ENCODE measurements around the gene CCDC28A. TPM values are rescaled to one million over a fixed set of nuclear protein-coding genes. Genes with fewer than 3 reads are reported as not detected.

Gene CCDC28A
- total and polyA plus RNA-seq, 2 of the 4 experiments (the other 2 are of a cell fraction): 6.8 to 8.0 TPM

- H2AK9ac ChIP-seq (replicated peaks; ENCODE audit: low read depth, low read length, poor library complexity): no peak overlapping the region
- H2BK120ac ChIP-seq (ENCODE audit: low read depth, low read length): no peak overlapping the region
- in situ Hi-C loops (cut with MboI; ENCODE audit: low sequenced_read_pairs) (no loop called here), intact Hi-C loops (cut with micrococcal nuclease) (no loop called here), dilution Hi-C loops (cut with HindIII; ENCODE audit: low sequenced_read_pairs, unreplicated experiment) (no loop called here)
- peak overlapping the region; percentile 12; the same call in 1 of the 2 replicates for H2AK5ac ChIP-seq (ENCODE audit: low read depth, low read length)
- no peak overlapping the region for H3K9ac ChIP-seq (ENCODE audit: low read depth, low read length)
- H4K5ac ChIP-seq (ENCODE audit: low read depth, low read length): no peak overlapping the region
- no peak overlapping the region for H3K14ac ChIP-seq (replicated peaks; ENCODE audit: low read depth, low read length)
- no peaks in the 10 kb centered on the region for H3K27me3 ChIP-seq (ENCODE audit: control insufficient read depth, insufficient read depth, low read length)
- WGBS, 2 experiments (ENCODE audit: extremely low coverage in 2 of 2, insufficient read length in 1 of 2): no CpG with 5 or more reads among the region's 3 CpGs
- no peak overlapping the region for H3K23ac ChIP-seq (ENCODE audit: low read depth, low read length)
- no peak overlapping the region for H3K27ac ChIP-seq (ENCODE audit: insufficient read depth, low read length)
- H2BK20ac ChIP-seq (ENCODE audit: low read depth, low read length): no peak overlapping the region
- ATAC-seq (ENCODE audit: low read depth): no peak
- ChIA-PET CTCF (no interaction called here), POLR2A (ENCODE audit: unreplicated experiment) (interaction anchor here (0.5 to 0.6 kb wide), 4 partner anchors 36 to 1667 kb away, joined by 5 to 11 read pairs (median 7); no protein-coding TSS in a partner anchor)
- H4K91ac ChIP-seq (ENCODE audit: insufficient read depth, low read depth, low read length): no peak overlapping the region
- no peak overlapping the region for H3K4me2 ChIP-seq (ENCODE audit: low read depth, low read length)
- TF ChIP-seq RAD21 (IDR thresholded peaks at IDR 0.05; ENCODE audit: low read length) (no peak), FOS (IDR thresholded peaks at IDR 0.05; ENCODE audit: low read depth, low read length) (no peak), CHD1 (IDR thresholded peaks at IDR 0.05; ENCODE audit: low read depth, low read length) (no peak), CTCF (conservative IDR thresholded peaks at IDR 0.05; ENCODE audit: low read depth, low read length) (no peak), BHLHE40 (IDR thresholded peaks at IDR 0.05; ENCODE audit: low read depth, low read length) (no peak), MAFK (IDR thresholded peaks at IDR 0.05; ENCODE audit: low read depth, low read length) (no peak), NFE2L2 (IDR thresholded peaks at IDR 0.05; ENCODE audit: low read depth, low read length) (no peak), POLR2A (IDR thresholded peaks at IDR 0.05; ENCODE audit: low read depth, low read length) (no peak), MXI1 (IDR thresholded peaks at IDR 0.05; ENCODE audit: borderline replicate concordance, low read depth, low read length) (no peak), ELK1 (IDR thresholded peaks at IDR 0.05; ENCODE audit: borderline replicate concordance, low read depth, low read length) (no peak), MAZ (IDR thresholded peaks at IDR 0.05; ENCODE audit: borderline replicate concordance, low read depth, low read length) (no peak), USF2 (IDR thresholded peaks at IDR 0.05; ENCODE audit: low read depth, low read length) (no peak), CEBPB (IDR thresholded peaks at IDR 0.05; ENCODE audit: low read depth, low read length) (no peak)
- H3K18ac ChIP-seq (ENCODE audit: low read depth, low read length): no peak overlapping the region
- H4K8ac ChIP-seq (ENCODE audit: low read depth in 2 of 2, low read length in 2 of 2): no peak overlapping the region
- H3K4me3 ChIP-seq (ENCODE audit: insufficient read depth, low read depth, low read length): no peak overlapping the region
- no peak for DNase-seq
- no peak overlapping the region for H2BK5ac ChIP-seq (ENCODE audit: low read depth, low read length, poor library complexity, severe bottlenecking)
- H3K36me3 ChIP-seq (ENCODE audit: control insufficient read depth, insufficient read depth, low read length): no peaks in the 10 kb centered on the region
- H3K4me1 ChIP-seq (ENCODE audit: control insufficient read depth, insufficient read depth, low read length): peaks cover 4% of the 10 kb centered on the region
- no peaks in the 10 kb centered on the region for H3K79me1 ChIP-seq (ENCODE audit: low read depth in 1 of 2, low read length in 2 of 2)
- no peaks in the 10 kb centered on the region for H3K9me3 ChIP-seq (ENCODE audit: control insufficient read depth, insufficient read depth, low read length)
- no peak overlapping the region for H3K56ac ChIP-seq (ENCODE audit: extremely low read depth, insufficient read depth, low read length)
- H3K4ac ChIP-seq (ENCODE audit: low read depth, low read length): no peak overlapping the region
- H4K20me1 ChIP-seq (ENCODE audit: insufficient read depth, low read length): no peaks in the 10 kb centered on the region
- H3K9me1 ChIP-seq (ENCODE audit: insufficient read depth, low read length): no peaks in the 10 kb centered on the region
- no peak overlapping the region for H2BK15ac ChIP-seq (ENCODE audit: low read depth, low read length)
- H2AFZ ChIP-seq (replicated peaks; ENCODE audit: low read length, poor library complexity): no peak overlapping the region
- BruUV-seq (replicated peaks): no TSS peak
These were observed 46.8 kb upstream of the CCDC28A start for GRCh38 chr6:138726757-138727097.
